ENCODE data around the gene ADAD2. TPM values are rescaled to one million over a fixed set of nuclear protein-coding genes. Genes with fewer than 3 reads are reported as not detected.
A peak's percentile ranks its signal among the peaks of the same experiment; 100 is the strongest.

Gene ADAD2
- total RNA-seq, 1 donor from 2014 or later: not detected

- Mint-ChIP-seq H3K27me3 (ENCODE audit: low read depth, unreplicated experiment) (no peaks in the 10 kb centered on the region), H3K4me1 (ENCODE audit: low read depth, unreplicated experiment) (peaks cover 11% of the 10 kb centered on the region), H3K9me3 (ENCODE audit: unreplicated experiment) (no peaks in the 10 kb centered on the region), H3K27ac (ENCODE audit: unreplicated experiment) (peak overlapping the region; percentile 34), H3K4me3 (ENCODE audit: unreplicated experiment) (no peak overlapping the region), H3K36me3 (ENCODE audit: low read depth, unreplicated experiment) (peaks cover 9% of the 10 kb centered on the region)
- FAIRE-seq (no peak), DNase-seq (ENCODE audit: low read depth) (no peak)
- peaks cover 5% of the 10 kb centered on the region for H3K4me1 ChIP-seq (ENCODE audit: insufficient read depth, low read length)
- H2AFZ ChIP-seq (ENCODE audit: low read depth, low read length): no peak overlapping the region
- no peak overlapping the region for H3K9ac ChIP-seq (ENCODE audit: low read length)
- H3K4me3 ChIP-seq (ENCODE audit: insufficient read depth, low read depth, low read length): no peak overlapping the region
- H3K36me3 ChIP-seq (ENCODE audit: insufficient read depth, low read length): peaks cover 3% of the 10 kb centered on the region
- H3K79me2 ChIP-seq (ENCODE audit: insufficient read depth, low read length): peaks cover 43% of the 10 kb centered on the region
- H3K27me3 ChIP-seq (ENCODE audit: insufficient read depth, low read length): no peaks in the 10 kb centered on the region
- H3K27ac ChIP-seq (ENCODE audit: low read depth, low read length): no peak overlapping the region
- no peak overlapping the region for H3K4me2 ChIP-seq (ENCODE audit: low read length)
- no peaks in the 10 kb centered on the region for H3K9me3 ChIP-seq (ENCODE audit: insufficient read depth, low read depth, low read length)
- TF ChIP-seq EZH2 (IDR thresholded peaks at IDR 0.05; ENCODE audit: insufficient read depth, low read length) (no peak), CTCF (IDR thresholded peaks at IDR 0.05; ENCODE audit: insufficient read depth, low read depth, low read length) (no peak)
- peaks cover 38% of the 10 kb centered on the region for H4K20me1 ChIP-seq (ENCODE audit: insufficient read depth, low read length)
Measured at GRCh38 chr16:84182680-84183571, 8.0 kb upstream of the ADAD2 start.

- no peak for FAIRE-seq
- H3K9ac ChIP-seq (ENCODE audit: low read length): no peak overlapping the region
- no peaks in the 10 kb centered on the region for H3K27me3 ChIP-seq (ENCODE audit: insufficient read depth, low read length)
- no peak overlapping the region for H2AFZ ChIP-seq (ENCODE audit: low read depth, low read length)
- H4K20me1 ChIP-seq (ENCODE audit: insufficient read depth, low read length): peaks cover 32% of the 10 kb centered on the region
- H3K36me3 Mint-ChIP-seq (ENCODE audit: low read depth, unreplicated experiment): peaks cover 9% of the 10 kb centered on the region
- H3K4me3 Mint-ChIP-seq (ENCODE audit: unreplicated experiment): no peak overlapping the region
- H3K9me3 Mint-ChIP-seq (ENCODE audit: unreplicated experiment): no peaks in the 10 kb centered on the region
- H3K79me2 ChIP-seq (ENCODE audit: insufficient read depth, low read length): peaks cover 43% of the 10 kb centered on the region
- peaks cover 5% of the 10 kb centered on the region for H3K4me1 Mint-ChIP-seq (ENCODE audit: low read depth, unreplicated experiment)
- TF ChIP-seq CTCF (IDR thresholded peaks at IDR 0.05; ENCODE audit: insufficient read depth, low read depth, low read length) (no peak), EZH2 (IDR thresholded peaks at IDR 0.05; ENCODE audit: insufficient read depth, low read length) (no peak)
- H3K27ac ChIP-seq (ENCODE audit: low read depth, low read length): no peak overlapping the region
- no peaks in the 10 kb centered on the region for H3K27me3 Mint-ChIP-seq (ENCODE audit: low read depth, unreplicated experiment)
- no peak overlapping the region for H3K4me2 ChIP-seq (ENCODE audit: low read length)
- H3K27ac Mint-ChIP-seq (ENCODE audit: unreplicated experiment): peak overlapping the region; percentile 34
- H3K4me3 ChIP-seq (ENCODE audit: insufficient read depth, low read depth, low read length): no peak overlapping the region
- H3K4me1 ChIP-seq (ENCODE audit: insufficient read depth, low read length): peaks cover 5% of the 10 kb centered on the region
- DNase-seq (ENCODE audit: low read depth): no peak
- H3K9me3 ChIP-seq (ENCODE audit: insufficient read depth, low read depth, low read length): no peaks in the 10 kb centered on the region
- H3K36me3 ChIP-seq (ENCODE audit: insufficient read depth, low read length): peaks cover 3% of the 10 kb centered on the region
Measured at GRCh38 chr16:84183572-84183875, 7.4 kb upstream of the ADAD2 start.

Measured in astrocyte (in vitro differentiated cells and primary cell).